ENCODE results near the gene PSTPIP2. TPM values are rescaled to one million over a fixed set of nuclear protein-coding genes. Genes with fewer than 3 reads are reported as not detected.

Gene PSTPIP2
- total and polyA plus RNA-seq, 2 donors (not counting 3 experiments of a cell fraction or from before 2014, with no cell fraction given), result 1.6 to 4.9 TPM

DNA sequence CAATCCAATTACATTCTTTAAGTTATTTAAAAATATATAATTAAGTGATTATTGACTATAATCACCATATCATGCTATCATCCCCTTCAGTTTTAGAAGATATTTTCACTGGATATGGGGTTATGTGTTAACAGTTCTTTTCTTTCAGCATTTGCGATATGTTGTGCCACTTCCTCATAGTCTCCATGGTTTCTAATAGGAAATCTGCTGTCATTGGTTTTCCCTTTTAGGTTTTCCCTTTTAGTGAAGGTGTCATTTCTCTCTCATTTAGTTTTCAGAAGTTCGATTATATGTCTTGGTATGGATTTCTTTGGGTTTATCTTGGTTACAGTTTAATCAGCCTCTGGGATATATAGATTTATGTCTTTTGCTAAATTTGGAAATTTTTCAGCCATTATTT is 70.2 kb downstream of the PSTPIP2 start:
- H3K4me2 ChIP-seq (ENCODE audit: insufficient read depth, low read length), result no peak overlapping the region
- ChIA-PET CTCF (interaction anchor here (0.8 to 0.9 kb wide), 2 partner anchors 8 to 11 kb away, joined by 3 read pairs; no protein-coding TSS in a partner anchor), POLR2A (no interaction called here)
- no peaks in the 10 kb centered on the region for H3K9me1 ChIP-seq (replicated peaks; ENCODE audit: control insufficient read depth, extremely low read depth, insufficient read depth, low read length)
- TF ChIP-seq JUN (IDR thresholded peaks at IDR 0.05; ENCODE audit: borderline replicate concordance, insufficient read depth, insufficient read length, low read depth) (no peak), MYC (IDR thresholded peaks at IDR 0.05; ENCODE audit: low read depth, low read length) (no peak), EZH2 (IDR thresholded peaks at IDR 0.05; ENCODE audit: borderline replicate concordance, low read depth, low read length, severe bottlenecking) (no peak)
- TF ChIP-seq, protein P1, sequence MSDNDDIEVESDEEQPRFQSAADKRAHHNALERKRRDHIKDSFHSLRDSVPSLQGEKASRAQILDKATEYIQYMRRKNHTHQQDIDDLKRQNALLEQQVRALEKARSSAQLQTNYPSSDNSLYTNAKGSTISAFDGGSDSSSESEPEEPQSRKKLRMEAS (IDR thresholded peaks at IDR 0.05; ENCODE audit: insufficient read depth, insufficient read length), result no peak
- H3K4me3 ChIP-seq (replicated peaks in 1 of 3; ENCODE audit: insufficient read depth in 1 of 3, low read depth in 1 of 3, low read length in 3 of 3), result no peak overlapping the region
- dilution Hi-C loops (cut with MboI; ENCODE audit: extremely low pct_ligation_motif_present, low sequenced_read_pairs), result no loop called here
- H3K27ac ChIP-seq (ENCODE audit: insufficient read depth, low read depth, low read length), result no peak overlapping the region
- no peak overlapping the region for H3K9ac ChIP-seq (replicated peaks; ENCODE audit: extremely low read depth, insufficient read depth, low read length)
- H4K20me1 ChIP-seq (replicated peaks; ENCODE audit: control insufficient read depth, extremely low read depth, insufficient read depth, low read length), result no peaks in the 10 kb centered on the region
- no peaks in the 10 kb centered on the region for H3K27me3 ChIP-seq (ENCODE audit: control insufficient read depth in 2 of 2, insufficient read depth in 2 of 2, low read length in 2 of 2)
- H3K9me3 ChIP-seq (replicated peaks; ENCODE audit: control insufficient read depth, insufficient read depth, low read length), result no peaks in the 10 kb centered on the region
- DNase-seq (ENCODE audit: low read depth, low spot score) (no peak), FAIRE-seq (no peak)
- intact Hi-C loops (cut with micrococcal nuclease), result no loop called here
- H3K36me3 ChIP-seq (ENCODE audit: control insufficient read depth in 2 of 2, extremely low read depth in 1 of 2, insufficient read depth in 2 of 2, low read length in 2 of 2), result no peaks in the 10 kb centered on the region
- no peak overlapping the region for H2AFZ ChIP-seq (ENCODE audit: low read depth, low read length)
- H3K4me1 ChIP-seq (ENCODE audit: control insufficient read depth, extremely low read depth, insufficient read depth, low read length), result no peaks in the 10 kb centered on the region
- no peaks in the 10 kb centered on the region for H3K79me2 ChIP-seq (ENCODE audit: control insufficient read depth, insufficient read depth, low read length)
- no TSS peak for BruUV-seq (replicated peaks)

DNA sequence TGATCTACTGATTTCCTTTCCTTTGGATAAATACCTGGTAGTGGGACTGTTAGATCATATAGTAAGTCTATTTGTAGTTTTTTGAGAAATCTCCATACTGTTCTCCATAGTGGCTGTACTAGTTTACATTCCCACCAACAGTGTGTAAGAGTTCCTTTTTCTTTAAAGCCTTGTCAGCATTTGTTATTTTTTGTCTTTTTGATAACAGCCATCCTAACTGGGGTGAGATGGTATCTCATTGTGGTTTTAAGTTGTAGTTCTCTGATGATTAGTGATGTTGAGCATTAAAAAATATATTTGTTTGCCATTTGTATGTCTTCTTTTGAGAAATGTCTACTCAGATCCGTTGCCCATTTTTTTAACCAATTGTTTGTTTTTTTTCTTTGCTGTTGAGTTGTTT is 71.0 kb downstream of the PSTPIP2 start:
- Histone ChIP-seq H3K9ac (replicated peaks; ENCODE audit: extremely low read depth, insufficient read depth, low read length) (no peak overlapping the region), H3K27me3 (ENCODE audit: control insufficient read depth in 2 of 2, insufficient read depth in 2 of 2, low read length in 2 of 2) (no peaks in the 10 kb centered on the region), H3K4me2 (ENCODE audit: insufficient read depth, low read length) (no peak overlapping the region), H2AFZ (ENCODE audit: low read depth, low read length) (no peak overlapping the region), H3K9me1 (replicated peaks; ENCODE audit: control insufficient read depth, extremely low read depth, insufficient read depth, low read length) (no peaks in the 10 kb centered on the region), H3K4me1 (ENCODE audit: control insufficient read depth, extremely low read depth, insufficient read depth, low read length) (no peaks in the 10 kb centered on the region), H3K27ac (ENCODE audit: insufficient read depth, low read depth, low read length) (no peak overlapping the region), H3K36me3 (ENCODE audit: control insufficient read depth in 2 of 2, extremely low read depth in 1 of 2, insufficient read depth in 2 of 2, low read length in 2 of 2) (no peaks in the 10 kb centered on the region), H3K79me2 (ENCODE audit: control insufficient read depth, insufficient read depth, low read length) (no peaks in the 10 kb centered on the region), H3K9me3 (replicated peaks; ENCODE audit: control insufficient read depth, insufficient read depth, low read length) (no peaks in the 10 kb centered on the region), H4K20me1 (replicated peaks; ENCODE audit: control insufficient read depth, extremely low read depth, insufficient read depth, low read length) (no peaks in the 10 kb centered on the region), H3K4me3 (replicated peaks in 1 of 3; ENCODE audit: insufficient read depth in 1 of 3, low read depth in 1 of 3, low read length in 3 of 3) (no peak overlapping the region)
- intact Hi-C loops (cut with micrococcal nuclease) (no loop called here), dilution Hi-C loops (cut with MboI; ENCODE audit: extremely low pct_ligation_motif_present, low sequenced_read_pairs) (no loop called here)
- TF ChIP-seq FOS (IDR thresholded peaks at IDR 0.05; ENCODE audit: borderline replicate concordance, insufficient read depth, low read length), result no peak
- TF ChIP-seq GATA2 (IDR thresholded peaks at IDR 0.05; ENCODE audit: insufficient read depth, insufficient read length, low read depth, low read length), result no peak
- TF ChIP-seq, protein P2, sequence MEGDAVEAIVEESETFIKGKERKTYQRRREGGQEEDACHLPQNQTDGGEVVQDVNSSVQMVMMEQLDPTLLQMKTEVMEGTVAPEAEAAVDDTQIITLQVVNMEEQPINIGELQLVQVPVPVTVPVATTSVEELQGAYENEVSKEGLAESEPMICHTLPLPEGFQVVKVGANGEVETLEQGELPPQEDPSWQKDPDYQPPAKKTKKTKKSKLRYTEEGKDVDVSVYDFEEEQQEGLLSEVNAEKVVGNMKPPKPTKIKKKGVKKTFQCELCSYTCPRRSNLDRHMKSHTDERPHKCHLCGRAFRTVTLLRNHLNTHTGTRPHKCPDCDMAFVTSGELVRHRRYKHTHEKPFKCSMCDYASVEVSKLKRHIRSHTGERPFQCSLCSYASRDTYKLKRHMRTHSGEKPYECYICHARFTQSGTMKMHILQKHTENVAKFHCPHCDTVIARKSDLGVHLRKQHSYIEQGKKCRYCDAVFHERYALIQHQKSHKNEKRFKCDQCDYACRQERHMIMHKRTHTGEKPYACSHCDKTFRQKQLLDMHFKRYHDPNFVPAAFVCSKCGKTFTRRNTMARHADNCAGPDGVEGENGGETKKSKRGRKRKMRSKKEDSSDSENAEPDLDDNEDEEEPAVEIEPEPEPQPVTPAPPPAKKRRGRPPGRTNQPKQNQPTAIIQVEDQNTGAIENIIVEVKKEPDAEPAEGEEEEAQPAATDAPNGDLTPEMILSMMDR (IDR thresholded peaks at IDR 0.05; ENCODE audit: extremely low read depth in 1 of 2, insufficient read depth in 1 of 2, low read depth in 1 of 2, low read length in 2 of 2), result no peak
- peak; percentile 15 for FAIRE-seq
- CTCF ChIA-PET, result no interaction called here
- POLR2A ChIA-PET, result no interaction called here
- DNase-seq (ENCODE audit: low read depth, low spot score), result no peak
- no TSS peak for BruUV-seq (replicated peaks)

Measured in endothelial cell of umbilical vein (primary cell).